Gastrocnemius medialis (tissue), 4 donors: ENCODE results near the gene RXFP2. TPM values are rescaled to one million over a fixed set of nuclear protein-coding genes. Genes with fewer than 3 reads are reported as not detected.

Experiments
- ATAC-seq, 2 donors: fragments of 150-250 bp; one replicate each; pipeline ENCODE4 v1.9.1; 2016
- DNase-seq, 2 donors: peaks; one replicate each; pipeline ENCODE4 v3.0.0-alpha.2; 2019
- H3K27ac ChIP-seq, 4 donors: fragments of 200-600 bp; sonication (generic); 1 replicate in 1 of 4; 2 replicates in 3 of 4; pipeline ENCODE4 v1.5.1; 2016 to 2018; ENCODE audit warnings: mild to moderate bottlenecking in 2 of 4, moderate library complexity in 1 of 4
- H3K27me3 ChIP-seq, 3 donors: fragments of 200-600 bp; sonication (generic) in 2 of 3; 1 replicate in 1 of 3; 2 replicates in 2 of 3; pipeline versions ENCODE4 v1.5.1 to v1.6.0; 2016 to 2019; ENCODE audit warnings: mild to moderate bottlenecking in 1 of 3, moderate library complexity in 1 of 3
- H3K36me3 ChIP-seq, 2 donors: fragments of 200-600 bp; sonication (generic) in 1 of 2; one replicate each; pipeline ENCODE4 v1.5.1; 2017 to 2018
- H3K4me1 ChIP-seq, 2 donors: fragments of 200-600 bp; sonication (generic) in 1 of 2; one replicate each; pipeline ENCODE4 v1.5.1; 2016 to 2017; ENCODE audit warnings: mild to moderate bottlenecking in 2 of 2
- H3K4me3 ChIP-seq, 4 donors: fragments of 200-600 bp; sonication (generic) in 3 of 4; 1 replicate in 1 of 4; 2 replicates in 3 of 4; pipeline ENCODE4 v1.5.1; 2016 to 2019; ENCODE audit warnings: mild to moderate bottlenecking in 2 of 4
- H3K9me3 ChIP-seq, 3 donors: fragments of 200-600 bp; sonication (generic) in 2 of 3; 1 replicate in 1 of 3; 2 replicates in 2 of 3; pipeline ENCODE4 v1.5.1; 2016 to 2019
- POLR2A ChIP-seq, 2 donors: fragments of 450-650 bp; IDR thresholded peaks; one replicate each; pipeline ENCODE4 v1.6.1; 2017; ENCODE audit warnings: antibody characterized with exemption in 2 of 2, mild to moderate bottlenecking in 2 of 2, moderate library complexity in 2 of 2
- in situ Hi-C, 4 donors: fragments of 200-750 bp; cut with MboI; loops; one replicate each; pipeline versions ENCODE4 v1.15.0 to v1.8.0; 2017; ENCODE audit warnings: low sequenced_read_pairs in 4 of 4
- intact Hi-C: fragments of 100-400 bp; cut with DNase I; formaldehyde crosslinking; loops from one replicate; pipeline ENCODE4 v1.15.1; 2023; ENCODE audit warnings: low total_unique reads
- total RNA-seq, 4 donors: library from RNA; depleted of rRNA; stranded (reverse); fragments of >200 nt; gene quantifications; one replicate each; pipeline versions ENCODE4 v1.1.0 to v1.2.3, GENCODE V29; 2016
- TF ChIP-seq, protein P1 (sequence below), 5 experiments: fragments of 450-650 bp in 3 of 5; fragments of 200-600 bp in 2 of 5; sonication (generic) in 2 of 5; IDR thresholded peaks in 4 of 5; conservative IDR thresholded peaks in 1 of 5; 1 replicate in 4 of 5; 2 replicates in 1 of 5; pipeline ENCODE4 v1.5.1; 2016 to 2019; ENCODE audit warnings: antibody characterized with exemption in 5 of 5, mild to moderate bottlenecking in 3 of 5, moderate library complexity in 3 of 5

The RXFP2 gene
- total RNA-seq, 4 donors from 2014 or later: 0.27 to 0.42 TPM; not detected in 2

DNA sequence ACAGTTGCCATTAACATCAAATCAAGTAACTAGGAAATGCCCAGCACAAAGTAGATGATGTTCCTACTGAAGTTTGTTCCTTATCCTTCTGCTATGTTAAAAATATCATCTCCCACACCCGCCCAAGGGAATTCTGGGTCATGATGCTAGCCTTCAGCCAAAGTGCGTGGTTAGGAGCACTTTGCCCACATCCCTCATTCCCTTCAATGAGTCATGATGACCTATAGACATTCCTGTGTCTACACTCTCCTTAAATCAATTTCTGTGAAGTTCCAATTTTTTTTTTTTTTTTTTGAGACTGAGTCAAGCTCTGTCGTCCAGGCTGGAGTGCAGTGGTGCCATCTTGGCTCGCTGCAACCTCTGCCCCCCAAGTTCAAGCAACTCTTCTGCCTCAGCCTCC lies 17.0 kb downstream of the RXFP2 start:
- Histone ChIP-seq H3K27ac (no peak overlapping the region), H3K4me1 (no peaks in the 10 kb centered on the region), H3K36me3 (no peaks in the 10 kb centered on the region), H3K27me3 (no peaks in the 10 kb centered on the region), H3K9me3 (no peaks in the 10 kb centered on the region), H3K4me3 (no peak overlapping the region)
- intact Hi-C loops: no loop called here
- TF ChIP-seq, protein P1, sequence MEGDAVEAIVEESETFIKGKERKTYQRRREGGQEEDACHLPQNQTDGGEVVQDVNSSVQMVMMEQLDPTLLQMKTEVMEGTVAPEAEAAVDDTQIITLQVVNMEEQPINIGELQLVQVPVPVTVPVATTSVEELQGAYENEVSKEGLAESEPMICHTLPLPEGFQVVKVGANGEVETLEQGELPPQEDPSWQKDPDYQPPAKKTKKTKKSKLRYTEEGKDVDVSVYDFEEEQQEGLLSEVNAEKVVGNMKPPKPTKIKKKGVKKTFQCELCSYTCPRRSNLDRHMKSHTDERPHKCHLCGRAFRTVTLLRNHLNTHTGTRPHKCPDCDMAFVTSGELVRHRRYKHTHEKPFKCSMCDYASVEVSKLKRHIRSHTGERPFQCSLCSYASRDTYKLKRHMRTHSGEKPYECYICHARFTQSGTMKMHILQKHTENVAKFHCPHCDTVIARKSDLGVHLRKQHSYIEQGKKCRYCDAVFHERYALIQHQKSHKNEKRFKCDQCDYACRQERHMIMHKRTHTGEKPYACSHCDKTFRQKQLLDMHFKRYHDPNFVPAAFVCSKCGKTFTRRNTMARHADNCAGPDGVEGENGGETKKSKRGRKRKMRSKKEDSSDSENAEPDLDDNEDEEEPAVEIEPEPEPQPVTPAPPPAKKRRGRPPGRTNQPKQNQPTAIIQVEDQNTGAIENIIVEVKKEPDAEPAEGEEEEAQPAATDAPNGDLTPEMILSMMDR (IDR thresholded peaks at IDR 0.05 in 4 of 5, conservative IDR thresholded peaks at IDR 0.05 in 1 of 5): no peak
- no peak for TF ChIP-seq POLR2A (IDR thresholded peaks at IDR 0.05)
- ATAC-seq (no peak), DNase-seq (no peak)
- in situ Hi-C loops: no loop called here

GRCh38 chr13:31761951-31762350 lies 22.6 kb downstream of the RXFP2 start:
- DNase-seq: no peak
- Histone ChIP-seq H3K27me3 (no peaks in the 10 kb centered on the region), H3K27ac (no peak overlapping the region), H3K9me3 (no peaks in the 10 kb centered on the region), H3K4me3 (no peak overlapping the region), H3K36me3 (no peaks in the 10 kb centered on the region), H3K4me1 (no peaks in the 10 kb centered on the region)
- intact Hi-C loops (no loop called here), in situ Hi-C loops (no loop called here)
- TF ChIP-seq POLR2A (IDR thresholded peaks at IDR 0.05): no peak
- TF ChIP-seq, protein P1 (IDR thresholded peaks at IDR 0.05 in 4 of 5, conservative IDR thresholded peaks at IDR 0.05 in 1 of 5): no peak
- ATAC-seq: no peak

- H3K9me3 ChIP-seq: no peaks in the 10 kb centered on the region
- H3K4me3 ChIP-seq: no peak overlapping the region
- no peaks in the 10 kb centered on the region for H3K4me1 ChIP-seq
- DNase-seq (no peak), ATAC-seq (no peak)
- no peak for TF ChIP-seq POLR2A (IDR thresholded peaks at IDR 0.05)
- TF ChIP-seq, protein P1 (IDR thresholded peaks at IDR 0.05 in 4 of 5, conservative IDR thresholded peaks at IDR 0.05 in 1 of 5): no peak
- H3K36me3 ChIP-seq: no peaks in the 10 kb centered on the region
- H3K27ac ChIP-seq: no peak overlapping the region
- no peaks in the 10 kb centered on the region for H3K27me3 ChIP-seq
- intact Hi-C loops: no loop called here
- in situ Hi-C loops: no loop called here
Observed at GRCh38 chr13:31764556-31764955, 25.2 kb downstream of the RXFP2 start.

DNA sequence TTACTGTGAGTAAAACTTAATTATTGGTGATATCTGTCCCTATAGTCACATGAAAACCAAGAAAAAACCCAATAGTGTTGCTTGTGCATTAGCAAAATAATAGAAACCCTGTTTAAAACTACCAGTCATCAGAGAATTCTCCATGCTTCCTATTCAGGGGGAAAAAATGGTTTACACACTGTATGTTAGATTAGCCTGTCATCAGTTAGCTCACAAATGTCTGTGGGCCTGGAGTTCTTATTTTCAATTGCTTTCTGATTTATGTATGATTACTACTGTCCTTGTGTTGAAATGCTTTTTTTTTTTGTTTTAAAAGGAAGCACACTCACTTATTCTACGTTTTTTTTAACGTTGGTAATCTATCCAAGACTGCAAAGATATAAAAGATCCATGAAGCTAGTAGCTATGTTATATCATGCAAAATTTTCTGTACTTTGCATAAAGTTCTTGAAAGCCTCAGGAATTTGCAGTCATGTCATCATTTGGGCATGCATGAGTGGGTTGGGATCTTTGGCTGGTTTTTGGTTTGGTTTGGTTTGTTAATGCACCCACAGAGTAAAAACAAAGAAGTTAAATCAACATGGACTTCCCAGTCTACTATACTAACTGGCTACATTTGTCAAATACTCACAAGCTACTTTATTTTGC lies 25.9 kb downstream of the RXFP2 start:
- Histone ChIP-seq H3K4me1 (no peaks in the 10 kb centered on the region), H3K9me3 (no peaks in the 10 kb centered on the region), H3K36me3 (no peaks in the 10 kb centered on the region), H3K4me3 (no peak overlapping the region), H3K27me3 (no peaks in the 10 kb centered on the region), H3K27ac (no peak overlapping the region)
- TF ChIP-seq, protein P1 (IDR thresholded peaks at IDR 0.05 in 4 of 5, conservative IDR thresholded peaks at IDR 0.05 in 1 of 5): no peak
- TF ChIP-seq POLR2A (IDR thresholded peaks at IDR 0.05): no peak
- in situ Hi-C loops (no loop called here), intact Hi-C loops (no loop called here)
- ATAC-seq (no peak), DNase-seq (no peak)
